Lower lobe of right lung (tissue), 2 donors: Measurements from ENCODE around the gene AKT2. TPM values are rescaled to one million over a fixed set of nuclear protein-coding genes. Genes with fewer than 3 reads are reported as not detected.

Experiments
- ATAC-seq, 2 donors: fragments of 200-7000 bp; cut with Tn5 transposase; one replicate each; pipeline ENCODE4 v1.9.1; 2020 to 2022; ENCODE audit warnings: mild to moderate bottlenecking in 2 of 2, moderate library complexity in 2 of 2
- DNase-seq: peaks from one replicate; pipeline ENCODE4 v3.0.0-alpha.2; 2020
- H3K27ac ChIP-seq: fragments of 200-600 bp; one replicate; pipeline ENCODE4 v1.8.0; 2022
- H3K27me3 ChIP-seq: fragments of 200-600 bp; one replicate; pipeline ENCODE4 v1.8.0; 2022; ENCODE audit warnings: low read depth
- H3K36me3 ChIP-seq: fragments of 200-600 bp; one replicate; pipeline ENCODE4 v1.8.0; 2022; ENCODE audit warnings: mild to moderate bottlenecking
- H3K4me1 ChIP-seq: fragments of 200-600 bp; one replicate; pipeline ENCODE4 v1.8.0; 2022
- H3K4me3 ChIP-seq: fragments of 200-600 bp; one replicate; pipeline ENCODE4 v1.8.0; 2022; ENCODE audit warnings: mild to moderate bottlenecking
- H3K9me3 ChIP-seq: fragments of 200-600 bp; one replicate; pipeline ENCODE4 v1.8.0; 2022
- CTCF ChIP-seq: fragments of 200-600 bp; IDR thresholded peaks from one replicate; pipeline ENCODE4 v1.8.0; 2022; ENCODE audit warnings: antibody characterized with exemption, mild to moderate bottlenecking
- intact Hi-C: fragments of 100-400 bp; cut with DNase I; formaldehyde crosslinking; loops from one replicate; pipeline ENCODE4 v1.11.0; 2022
- total RNA-seq: library from RNA; stranded (reverse); fragmentation: NEBNext Ultra II Directional; extraction: Animal tissue kit (Norgen Biotek cat#: 25700); gene quantifications from one replicate; pipeline ENCODE4 v1.2.1, GENCODE V29; 2021
- donor health status: DM: no; HTN: yes; CAD: no; lungs with severe emphysema.

Gene AKT2
- total RNA-seq, 1 donor from 2014 or later, result 102 TPM

DNA sequence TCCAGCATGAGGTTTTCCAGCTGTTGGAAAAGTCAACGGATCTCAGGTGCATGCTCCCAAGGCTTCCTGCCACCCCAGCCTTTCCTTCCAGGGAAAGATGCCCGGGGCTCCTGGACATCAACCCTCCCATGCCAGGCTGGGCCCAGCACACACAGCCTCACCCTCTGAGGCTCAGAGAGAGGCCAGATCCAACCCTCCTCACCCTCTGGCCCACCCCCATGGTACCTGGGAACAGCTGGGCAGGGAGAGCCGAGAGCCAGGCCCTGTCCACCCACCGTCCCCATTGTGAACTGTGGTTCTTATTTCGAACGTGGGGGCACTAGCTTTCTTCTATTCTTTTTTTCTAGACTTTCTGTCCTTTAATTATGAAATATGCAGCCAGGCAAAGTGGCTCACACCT, 48.8 kb downstream of the AKT2 start:
- intact Hi-C loops, result no loop called here

GRCh38 chr19:40236026-40236355, 49.2 kb downstream of the AKT2 start:
- intact Hi-C loops, result no loop called here
- Histone ChIP-seq H3K4me3 (no peak overlapping the region), H3K9me3 (no peaks in the 10 kb centered on the region), H3K4me1 (peaks cover 8% of the 10 kb centered on the region), H3K27me3 (no peaks in the 10 kb centered on the region), H3K27ac (no peak overlapping the region), H3K36me3 (peaks cover 81% of the 10 kb centered on the region)
- DNase-seq (no peak), ATAC-seq (no peak)
- TF ChIP-seq CTCF, result no peak

More for the DNA sequence above, 48.8 kb downstream of the AKT2 start:
- DNase-seq, result peak; percentile 9
- ATAC-seq, result no peak
- Histone ChIP-seq H3K4me1 (peaks cover 5% of the 10 kb centered on the region), H3K27me3 (no peaks in the 10 kb centered on the region), H3K36me3 (peaks cover 85% of the 10 kb centered on the region), H3K4me3 (no peak overlapping the region), H3K9me3 (no peaks in the 10 kb centered on the region), H3K27ac (no peak overlapping the region)
- no peak for TF ChIP-seq CTCF

DNA sequence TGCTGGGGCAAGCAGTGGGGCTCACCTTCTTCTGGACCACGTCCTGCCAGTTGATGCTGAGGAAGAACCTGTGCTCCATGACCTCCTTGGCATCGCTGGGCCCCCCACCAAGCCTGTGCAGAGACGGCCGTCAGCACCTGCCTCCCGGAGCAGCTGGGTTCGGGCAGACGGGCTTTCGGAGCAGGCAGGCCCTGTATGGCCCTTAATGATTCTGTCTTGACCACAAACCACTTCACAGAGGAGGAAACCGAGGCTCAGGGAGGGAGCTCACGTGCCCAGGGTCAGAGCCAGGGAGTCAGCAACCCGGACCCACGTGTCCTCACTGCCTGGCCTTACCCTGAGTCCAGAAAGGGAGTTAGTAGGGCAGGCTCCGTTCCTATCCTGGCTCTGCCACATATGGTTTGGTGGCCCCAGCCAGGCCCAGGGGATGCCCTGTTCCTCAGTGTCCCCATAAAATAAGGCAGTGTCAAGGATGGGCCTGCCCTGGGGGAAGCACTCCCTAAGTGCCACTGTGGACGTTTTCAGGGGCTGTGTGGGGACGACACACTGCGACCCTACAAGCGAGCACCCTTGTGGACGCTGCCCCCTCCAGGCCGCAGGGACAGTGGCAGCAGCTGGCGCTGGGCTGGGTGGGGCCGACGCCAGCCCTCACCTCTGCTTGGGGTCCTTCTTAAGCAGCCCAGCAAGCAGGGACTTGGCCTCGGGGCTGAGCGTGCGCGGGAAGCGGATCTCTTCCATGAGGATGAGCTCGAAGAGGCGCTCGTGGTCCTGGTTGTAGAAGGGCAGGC, 49.7 kb downstream of the AKT2 start:
- H3K27ac ChIP-seq, result no peak overlapping the region
- intact Hi-C loops, result no loop called here
- ATAC-seq (no peak), DNase-seq (peak; percentile 41)
- no peaks in the 10 kb centered on the region for H3K9me3 ChIP-seq
- H3K4me1 ChIP-seq, result peaks cover 8% of the 10 kb centered on the region
- TF ChIP-seq CTCF, result no peak
- no peaks in the 10 kb centered on the region for H3K27me3 ChIP-seq
- H3K4me3 ChIP-seq, result no peak overlapping the region
- peaks cover 75% of the 10 kb centered on the region for H3K36me3 ChIP-seq

DNA sequence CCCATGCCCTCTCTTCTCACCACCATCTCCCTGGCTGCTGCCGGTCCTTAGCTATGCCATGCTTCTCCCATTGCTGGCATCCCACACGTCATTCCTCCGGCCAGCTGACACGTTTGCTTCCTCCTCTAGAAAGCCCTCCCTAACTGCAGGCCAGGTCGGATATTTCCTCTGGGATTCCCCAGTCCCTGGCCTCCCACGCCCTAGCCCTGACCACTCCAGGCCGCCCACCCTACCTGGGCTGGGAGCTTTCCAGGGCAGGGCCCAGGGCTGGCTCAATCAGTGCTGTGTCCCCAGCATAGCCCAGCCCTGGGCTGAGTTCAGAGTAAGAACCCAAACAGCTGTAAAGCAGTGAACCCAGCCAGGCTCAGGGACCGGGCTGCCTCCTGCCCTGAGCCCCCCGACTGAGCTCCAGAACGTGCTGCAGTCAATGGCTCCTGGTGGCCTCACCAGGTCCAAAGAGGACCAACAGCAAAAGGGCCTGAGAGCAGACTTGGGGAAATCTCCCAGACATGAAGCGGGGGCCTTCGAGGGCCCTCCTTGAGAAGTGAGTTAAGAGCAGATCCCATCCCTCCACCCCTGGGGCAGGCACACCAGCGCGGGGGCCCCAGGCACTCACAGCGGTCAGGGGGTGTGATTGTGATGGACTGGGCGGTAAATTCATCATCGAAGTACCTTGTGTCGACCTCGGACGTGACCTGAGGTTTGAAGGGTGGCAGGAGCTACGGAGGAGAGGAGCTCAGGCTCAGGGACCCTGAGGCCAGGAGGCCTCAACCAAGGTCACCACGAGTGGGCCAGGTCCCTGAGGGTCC, 50.5 kb downstream of the AKT2 start:
- DNase-seq (peak; percentile 34), ATAC-seq (no peak)
- no peak overlapping the region for H3K27ac ChIP-seq
- peaks cover 67% of the 10 kb centered on the region for H3K36me3 ChIP-seq
- no peaks in the 10 kb centered on the region for H3K27me3 ChIP-seq
- no peak for TF ChIP-seq CTCF
- no peaks in the 10 kb centered on the region for H3K9me3 ChIP-seq
- H3K4me3 ChIP-seq, result no peak overlapping the region
- H3K4me1 ChIP-seq, result peaks cover 8% of the 10 kb centered on the region
- intact Hi-C loops, result no loop called here

DNA sequence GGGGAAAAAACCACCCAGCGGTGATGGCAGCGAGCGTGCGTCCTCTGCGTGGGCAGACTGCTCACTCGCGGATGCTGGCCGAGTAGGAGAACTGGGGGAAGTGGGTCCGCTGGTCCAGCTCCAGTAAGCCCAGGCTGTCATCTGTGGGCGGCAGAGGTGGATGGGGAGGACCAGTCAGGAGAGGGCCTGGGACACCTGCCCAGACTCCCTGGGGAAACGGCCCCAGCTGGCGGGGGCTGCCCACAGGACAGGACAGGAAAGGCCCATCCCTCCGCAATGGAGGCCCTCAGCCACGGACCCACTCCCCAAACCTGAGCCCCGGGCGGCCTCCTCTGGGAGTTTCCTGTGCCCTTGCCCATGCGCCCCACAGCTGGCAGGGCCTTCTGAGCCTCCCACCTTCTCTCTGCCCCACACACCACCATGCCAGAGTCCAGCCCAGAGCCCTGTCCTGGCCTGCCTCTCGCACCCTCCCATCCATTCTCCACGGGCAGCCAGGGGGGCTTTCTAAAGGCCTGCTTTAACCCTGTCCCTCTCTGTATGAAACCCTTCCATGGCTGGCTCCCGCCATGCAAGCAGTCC, 51.2 kb downstream of the AKT2 start:
- ATAC-seq, result no peak
- Histone ChIP-seq H3K4me3 (no peak overlapping the region), H3K27ac (no peak overlapping the region), H3K9me3 (no peaks in the 10 kb centered on the region), H3K27me3 (no peaks in the 10 kb centered on the region), H3K4me1 (peaks cover 8% of the 10 kb centered on the region), H3K36me3 (peaks cover 60% of the 10 kb centered on the region)
- intact Hi-C loops, result no loop called here
- TF ChIP-seq CTCF, result no peak
- DNase-seq, result no peak
